Stomach (tissue), 9 donors: Measurements from ENCODE around the gene DCK. TPM values are rescaled to one million over a fixed set of nuclear protein-coding genes. Genes with fewer than 3 reads are reported as not detected.

Experiments
- DNase-seq, 2 donors: peaks; one replicate each; pipeline versions ENCODE4 v3.0.0 to v3.0.0-alpha.2; 2013 to 2019
- H3K27ac ChIP-seq, 5 donors: fragments of 200-600 bp in 4 of 5; sonication (generic) in 4 of 5; one replicate each; pipeline ENCODE4 v1.5.1; 2013 to 2019; ENCODE audit warnings: mild to moderate bottlenecking in 1 of 5, moderate library complexity in 1 of 5
- H3K27me3 ChIP-seq, 3 donors: fragments of 200-600 bp; sonication (generic); one replicate each; pipeline ENCODE4 v1.5.1; 2017 to 2019; ENCODE audit warnings: mixed run types in 1 of 3
- H3K36me3 ChIP-seq, 4 donors: fragments of 200-600 bp; sonication (generic); 1 replicate in 3 of 4; 2 replicates in 1 of 4; pipeline ENCODE4 v1.5.1; 2016 to 2019
- H3K4me1 ChIP-seq, 4 donors: fragments of 200-600 bp; sonication (generic); one replicate each; pipeline ENCODE4 v1.5.1; 2016 to 2019
- H3K4me3 ChIP-seq, 4 donors: fragments of 200-600 bp; sonication (generic) in 3 of 4; one replicate each; pipeline ENCODE4 v1.5.1; 2016 to 2019; ENCODE audit warnings: mild to moderate bottlenecking in 1 of 4
- H3K9me3 ChIP-seq, 4 donors: fragments of 200-600 bp; sonication (generic); one replicate each; pipeline ENCODE4 v1.5.1; 2016 to 2019
- CTCF ChIP-seq, 7 experiments: fragments of 450-650 bp in 4 of 7; fragments of 200-600 bp in 3 of 7; sonication (generic) in 3 of 7; IDR thresholded peaks; one replicate each; pipeline ENCODE4 v1.5.1; 2016 to 2019; ENCODE audit warnings: antibody characterized with exemption in 7 of 7, control low read depth in 2 of 7, mild to moderate bottlenecking in 1 of 7
- EP300 ChIP-seq: sonication (generic); formaldehyde crosslinking; IDR thresholded peaks from one replicate; pipeline ENCODE4 v1.6.1; 2017; ENCODE audit warnings: antibody characterized with exemption
- POLR2A ChIP-seq, 4 donors: fragments of 450-650 bp; IDR thresholded peaks; one replicate each; pipeline ENCODE4 v1.6.1; 2016; ENCODE audit warnings: antibody characterized with exemption in 4 of 4, control low read depth in 2 of 4, mild to moderate bottlenecking in 1 of 4, moderate library complexity in 1 of 4
- POLR2AphosphoS5 ChIP-seq, 3 donors: sonication (generic); formaldehyde crosslinking; IDR thresholded peaks; one replicate each; pipeline ENCODE4 v1.6.1; 2016; ENCODE audit warnings: antibody characterized with exemption in 3 of 3
- WGBS, 5 donors: extraction: QIAGEN DNeasy Blood & Tissue Kit in 3 of 5; methylation state at CpG; one replicate each; pipeline versions ENCODE4 v1.1.5 to v1.1.7; 2013 to 2018; 5-methylcytosine and 5-hydroxymethylcytosine counted together
- intact Hi-C: fragments of 100-400 bp; cut with DNase I; formaldehyde crosslinking; loops from one replicate; pipeline ENCODE4 v1.15.1; 2023; ENCODE audit warnings: low total_unique reads
- polyA plus RNA-seq, 3 donors: library from polyadenylated mRNA; stranded (reverse); fragments of 200-250 nt; gene quantifications; one replicate each; pipeline ENCODE4 v1.2.3, GENCODE V29; 2013
- total RNA-seq, 5 donors: library from RNA; depleted of rRNA; stranded (reverse); fragments of >200 nt; gene quantifications; one replicate each; pipeline versions ENCODE4 v1.1.0 to v1.2.3, GENCODE V29; 2014 to 2016
- donor health status: healthy with polysubstance abuse.
- donor health status: Bipolar disorder and iron deficiency.
- donor health status: healthy.

Gene DCK
- total and polyA plus RNA-seq, 8 donors: 6.7 to 43.2 (median 13.5) TPM

DNA sequence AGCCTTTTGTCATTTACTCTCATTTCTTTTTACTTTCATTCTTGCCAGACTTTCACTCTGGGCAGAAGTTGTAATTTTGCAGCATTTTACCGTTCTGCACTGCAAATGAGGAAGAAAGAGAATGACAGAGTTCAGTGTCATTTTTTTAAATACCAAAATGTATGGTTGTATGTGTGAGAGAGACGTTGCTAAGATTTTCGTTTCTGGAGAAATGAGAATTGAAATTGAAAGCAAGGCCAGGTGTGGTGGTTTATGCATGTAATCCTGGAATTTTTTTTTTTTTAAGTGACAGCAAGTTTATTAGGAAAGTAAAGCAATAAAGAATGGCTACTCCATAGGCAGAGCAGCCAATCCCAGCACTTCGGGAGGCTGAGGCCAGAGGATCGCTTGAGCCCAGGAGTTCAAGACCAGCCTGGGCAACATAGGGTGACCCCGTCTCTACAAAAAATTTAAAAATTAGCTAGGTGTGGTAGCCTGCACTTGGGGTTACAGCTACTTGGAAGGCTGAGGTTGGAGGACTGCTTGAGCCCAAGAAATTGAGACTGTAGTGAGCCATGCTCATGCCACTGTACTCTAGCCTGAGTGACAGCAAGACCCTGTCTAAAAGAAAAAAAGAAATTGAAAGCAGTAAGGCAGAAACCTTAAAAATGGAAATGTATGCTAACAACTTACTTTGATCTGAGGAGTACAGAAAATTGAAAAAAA lies 12.9 kb downstream of the DCK start:
- intact Hi-C loops: no loop called here
- no peaks in the 10 kb centered on the region for H3K9me3 ChIP-seq
- H3K4me1 ChIP-seq: peaks cover 3 to 32% (median 11%) of the 10 kb centered on the region in 4 donors
- TF ChIP-seq CTCF (IDR thresholded peaks at IDR 0.05): no peak
- no peak for TF ChIP-seq EP300
- no peak for TF ChIP-seq POLR2AphosphoS5 (IDR thresholded peaks at IDR 0.05)
- no peak overlapping the region for H3K4me3 ChIP-seq
- DNase-seq: no peak
- no peak overlapping the region for H3K27ac ChIP-seq
- 75 to 87% (median 85%) methylated on average over 6 of the region's 6 CpGs for WGBS, 5 donors
- H3K36me3 ChIP-seq: no peaks in the 10 kb centered on the region
- no peaks in the 10 kb centered on the region for H3K27me3 ChIP-seq

GRCh38 chr4:71008196-71008595 lies 14.7 kb downstream of the DCK start:
- no peak for DNase-seq
- intact Hi-C loops: no loop called here
- no peaks in the 10 kb centered on the region for H3K27me3 ChIP-seq
- no peak overlapping the region for H3K4me3 ChIP-seq
- no peak for TF ChIP-seq POLR2A (IDR thresholded peaks at IDR 0.05)
- TF ChIP-seq CTCF (IDR thresholded peaks at IDR 0.05): no peak
- no peak for TF ChIP-seq EP300
- TF ChIP-seq POLR2AphosphoS5 (IDR thresholded peaks at IDR 0.05): no peak
- no peaks in the 10 kb centered on the region for H3K36me3 ChIP-seq
- H3K27ac ChIP-seq: no peak overlapping the region
- 94 to 98% (median 95%) methylated on average over 2 of the region's 2 CpGs for WGBS, 5 donors
- peaks cover 3 to 32% (median 9%) of the 10 kb centered on the region in 4 donors for H3K4me1 ChIP-seq
- no peaks in the 10 kb centered on the region for H3K9me3 ChIP-seq

DNA sequence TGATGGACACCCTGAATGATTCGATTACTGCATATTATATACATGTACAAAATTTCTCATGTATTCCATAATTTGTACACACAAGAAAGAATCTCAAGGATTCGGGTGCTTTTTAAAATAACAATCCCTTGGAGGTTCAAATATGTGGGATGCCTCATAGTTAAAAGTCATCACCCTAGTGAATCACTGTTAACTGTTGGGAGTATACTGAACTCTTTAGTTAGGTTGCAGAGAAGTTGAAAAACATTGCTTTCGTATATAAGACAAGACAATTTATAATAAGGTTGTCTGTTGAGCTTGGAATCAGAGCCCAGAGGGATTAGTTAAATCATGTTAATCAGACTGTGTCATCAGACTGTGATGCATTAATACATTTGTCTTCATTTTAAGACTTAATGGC lies 15.6 kb downstream of the DCK start:
- no peaks in the 10 kb centered on the region for H3K36me3 ChIP-seq
- WGBS, 5 donors: 70 to 82% (median 79%) methylated on average over 3 of the region's 3 CpGs
- no peaks in the 10 kb centered on the region for H3K9me3 ChIP-seq
- peaks cover 0 to 28% (median 4%) of the 10 kb centered on the region in 4 donors for H3K4me1 ChIP-seq
- H3K4me3 ChIP-seq: no peak overlapping the region
- TF ChIP-seq POLR2A (IDR thresholded peaks at IDR 0.05): no peak
- TF ChIP-seq CTCF (IDR thresholded peaks at IDR 0.05): no peak
- TF ChIP-seq POLR2AphosphoS5 (IDR thresholded peaks at IDR 0.05): no peak
- no peak for TF ChIP-seq EP300
- DNase-seq: no peak
- no peaks in the 10 kb centered on the region for H3K27me3 ChIP-seq
- no peak overlapping the region for H3K27ac ChIP-seq
- intact Hi-C loops: no loop called here

DNA sequence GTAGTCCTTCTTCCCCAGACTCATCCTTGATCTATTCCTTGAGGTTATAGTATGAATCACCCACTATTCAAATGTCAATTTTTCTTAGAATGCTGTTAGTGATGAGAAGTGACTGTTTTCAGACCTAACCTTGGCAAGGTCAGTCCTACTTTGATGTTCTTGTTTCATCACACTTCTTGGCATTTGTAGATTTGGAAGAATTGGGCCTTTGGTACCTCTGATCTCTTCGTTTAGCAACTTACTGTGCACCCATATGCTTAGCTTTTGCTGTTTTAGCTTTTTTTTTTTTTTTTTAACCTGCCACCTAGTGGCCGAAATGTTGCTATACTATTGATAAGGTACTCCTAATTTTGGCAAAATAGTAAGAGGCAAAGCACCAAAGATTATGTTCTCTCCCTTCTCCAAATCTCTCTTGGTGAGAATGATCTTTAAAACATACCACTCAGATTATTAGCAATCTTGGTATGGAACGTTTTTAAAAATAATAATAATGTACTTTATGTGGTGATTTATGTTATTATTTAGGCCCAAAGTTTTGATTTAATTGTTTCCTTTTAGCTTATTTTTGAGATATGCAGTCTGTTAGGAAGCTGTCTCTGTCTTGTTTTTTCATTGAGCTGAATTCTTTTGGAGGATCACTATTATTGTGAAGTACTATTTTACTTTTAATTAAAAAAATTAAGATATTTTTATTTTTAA lies 16.6 kb downstream of the DCK start:
- H3K36me3 ChIP-seq: no peaks in the 10 kb centered on the region
- intact Hi-C loops: no loop called here
- H3K4me1 ChIP-seq: peaks cover 0 to 18% (median 0%) of the 10 kb centered on the region in 4 donors
- H3K27ac ChIP-seq: no peak overlapping the region
- H3K27me3 ChIP-seq: no peaks in the 10 kb centered on the region
- no peak for TF ChIP-seq POLR2AphosphoS5 (IDR thresholded peaks at IDR 0.05)
- no peak for TF ChIP-seq EP300
- peak in 5 of 7 experiments; percentile 24 to 71 (median 67) for TF ChIP-seq CTCF (IDR thresholded peaks at IDR 0.05)
- no peaks in the 10 kb centered on the region for H3K9me3 ChIP-seq
- 1 to 5% (median 2%) methylated on average over 3 of the region's 3 CpGs for WGBS, 5 donors
- no peak overlapping the region for H3K4me3 ChIP-seq
- DNase-seq: peak in 1 of 2 donors; percentile 69
